ENCODE data around the gene FDXACB1. TPM values are rescaled to one million over a fixed set of nuclear protein-coding genes. Genes with fewer than 3 reads are reported as not detected.

FDXACB1 gene
- polyA plus RNA-seq, 1 experiment, result 2.1 TPM

DNA sequence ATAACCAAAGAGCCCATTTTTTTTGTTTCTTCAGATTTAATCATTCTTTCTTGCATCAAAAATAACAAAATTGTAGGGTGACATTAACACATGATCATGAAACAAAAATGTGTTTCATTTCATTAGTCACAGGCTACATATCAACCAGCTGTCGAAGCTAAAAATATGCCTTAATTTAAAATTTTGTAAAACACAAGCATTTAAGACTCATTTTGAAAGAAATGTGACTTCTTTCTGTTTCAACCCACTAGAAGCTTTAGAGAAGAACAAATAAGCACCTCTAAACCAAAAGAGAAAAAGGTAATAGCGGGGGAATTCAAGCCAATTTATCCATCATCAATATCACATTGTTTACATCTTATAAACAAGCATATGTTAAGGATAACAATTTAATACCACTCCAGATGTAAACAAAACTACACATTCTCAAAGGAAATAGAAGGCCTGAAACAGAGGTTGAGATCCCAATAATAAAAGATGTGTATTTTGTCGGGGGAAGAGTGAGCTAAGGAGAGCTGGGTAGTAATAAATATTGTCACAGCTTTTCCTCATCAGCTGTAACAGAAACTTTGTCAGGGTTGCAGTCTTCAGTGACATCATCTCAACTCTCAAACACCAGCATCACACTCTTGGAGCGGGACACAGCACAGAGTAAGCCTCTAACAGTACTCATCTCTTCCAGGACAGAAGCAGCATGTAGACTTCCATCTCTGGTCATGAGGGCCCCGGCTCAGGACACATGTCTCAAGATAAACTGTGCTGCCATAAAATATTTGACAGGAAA lies 49.6 kb downstream of the FDXACB1 start:
- H3K9me3 ChIP-seq (ENCODE audit: control insufficient read depth, insufficient read depth, low read length), result no peaks in the 10 kb centered on the region
- TF ChIP-seq, protein P1, sequence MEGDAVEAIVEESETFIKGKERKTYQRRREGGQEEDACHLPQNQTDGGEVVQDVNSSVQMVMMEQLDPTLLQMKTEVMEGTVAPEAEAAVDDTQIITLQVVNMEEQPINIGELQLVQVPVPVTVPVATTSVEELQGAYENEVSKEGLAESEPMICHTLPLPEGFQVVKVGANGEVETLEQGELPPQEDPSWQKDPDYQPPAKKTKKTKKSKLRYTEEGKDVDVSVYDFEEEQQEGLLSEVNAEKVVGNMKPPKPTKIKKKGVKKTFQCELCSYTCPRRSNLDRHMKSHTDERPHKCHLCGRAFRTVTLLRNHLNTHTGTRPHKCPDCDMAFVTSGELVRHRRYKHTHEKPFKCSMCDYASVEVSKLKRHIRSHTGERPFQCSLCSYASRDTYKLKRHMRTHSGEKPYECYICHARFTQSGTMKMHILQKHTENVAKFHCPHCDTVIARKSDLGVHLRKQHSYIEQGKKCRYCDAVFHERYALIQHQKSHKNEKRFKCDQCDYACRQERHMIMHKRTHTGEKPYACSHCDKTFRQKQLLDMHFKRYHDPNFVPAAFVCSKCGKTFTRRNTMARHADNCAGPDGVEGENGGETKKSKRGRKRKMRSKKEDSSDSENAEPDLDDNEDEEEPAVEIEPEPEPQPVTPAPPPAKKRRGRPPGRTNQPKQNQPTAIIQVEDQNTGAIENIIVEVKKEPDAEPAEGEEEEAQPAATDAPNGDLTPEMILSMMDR (IDR thresholded peaks at IDR 0.05; ENCODE audit: low read depth, low read length), result no peak
- CTCF ChIA-PET, result interaction anchor here (0.8 to 1.6 kb wide), 2 partner anchors 13 to 225 kb away, joined by 3 read pairs; no protein-coding TSS in a partner anchor
- H3K4me3 ChIP-seq (ENCODE audit: low read depth, low read length), result no peak overlapping the region
- no peak overlapping the region for H3K27ac ChIP-seq (ENCODE audit: low read depth, low read length)
- POLR2A ChIA-PET, result no interaction called here
- DNase-seq (ENCODE audit: low read depth, low spot score), result no peak
- H3K27me3 ChIP-seq (ENCODE audit: control insufficient read depth, insufficient read depth, low read length), result no peaks in the 10 kb centered on the region

DNA sequence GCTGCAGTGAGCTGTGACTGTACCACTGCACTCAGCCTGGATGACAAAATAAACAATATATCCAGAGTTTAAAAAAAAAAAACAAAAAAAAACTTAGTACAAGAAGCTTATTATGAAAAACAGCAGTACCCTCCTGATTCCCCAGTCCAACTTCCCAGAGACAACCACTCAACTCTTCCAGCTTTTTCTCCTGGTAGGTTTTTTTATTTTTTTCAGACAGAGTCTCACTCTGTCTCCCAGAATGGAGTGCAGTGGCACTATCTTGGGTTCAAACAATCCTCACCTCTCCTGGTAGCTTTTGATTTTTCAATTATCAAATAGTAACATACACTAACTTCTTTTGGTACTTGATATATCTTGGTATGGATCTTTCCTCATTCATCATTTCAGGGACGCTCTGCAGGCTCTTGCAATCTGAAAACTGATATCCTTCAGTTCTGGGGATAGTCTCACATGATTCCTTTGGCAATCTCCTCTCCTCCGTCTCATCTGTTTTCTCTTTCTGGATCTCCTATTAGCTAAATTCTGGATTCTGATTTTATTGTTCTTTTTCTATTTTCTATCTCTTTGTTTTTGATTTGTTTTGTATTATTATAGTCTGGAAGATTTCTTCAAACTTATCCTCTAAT lies 52.5 kb downstream of the FDXACB1 start:
- CTCF ChIA-PET, result interaction anchor here (0.6 to 1.3 kb wide), 2 partner anchors 50 to 70 kb away, joined by 3 to 5 read pairs; no protein-coding TSS in a partner anchor
- no peaks in the 10 kb centered on the region for H3K27me3 ChIP-seq (ENCODE audit: control insufficient read depth, insufficient read depth, low read length)

More for the DNA sequence above, 52.5 kb downstream of the FDXACB1 start:
- Histone ChIP-seq H3K9me3 (ENCODE audit: control insufficient read depth, insufficient read depth, low read length) (no peaks in the 10 kb centered on the region), H3K4me3 (ENCODE audit: low read depth, low read length) (no peak overlapping the region), H3K27ac (ENCODE audit: low read depth, low read length) (no peak overlapping the region)
- no peak for DNase-seq (ENCODE audit: low read depth, low spot score)
- TF ChIP-seq, protein P1 (IDR thresholded peaks at IDR 0.05; ENCODE audit: low read depth, low read length), result no peak
- POLR2A ChIA-PET, result interaction anchor here (1.1 kb wide), 1 partner anchor 60 kb away, joined by 3 read pairs; the partner anchor contains the start of gene PPP2R1B

Small RNA genes lying within 50 kb of the gene (small RNA-seq; reads per million reads assigned to genes)
- gene C11orf52 (ENCODE audit: insufficient read length, low read depth) (not detected), gene GNG5P3 (ENCODE audit: insufficient read length, low read depth) (not detected), gene RNA5SP351 (ENCODE audit: insufficient read length, low read depth) (not detected), gene RPL37AP8 (ENCODE audit: insufficient read length, low read depth) (not detected)

Other genes with a start within 250 kb of the FDXACB1 start
- 40.3 and 44.9 TPM in 2 replicates for gene PPP2R1B, start 112.8 kb downstream of the FDXACB1 start, polyA plus RNA-seq (2011; rRNA removed)
- 31.7 and 40.0 TPM in 2 replicates for gene ALG9, start 7.6 kb downstream of the FDXACB1 start, polyA plus RNA-seq (2011; rRNA removed)
- gene CFAP68, start 376 bp upstream of the FDXACB1 start, polyA plus RNA-seq (2011; rRNA removed), result 40.3 and 45.1 TPM in 2 replicates
- 6.1 and 6.3 TPM in 2 replicates for gene CRYAB, start 32.6 kb upstream of the FDXACB1 start, polyA plus RNA-seq (2011; rRNA removed)
- gene HSPB2, start 33.6 kb upstream of the FDXACB1 start, polyA plus RNA-seq (2011; rRNA removed), result 0.41 and 0.79 TPM in 2 replicates
- gene C11orf52, start 39.7 kb upstream of the FDXACB1 start, polyA plus RNA-seq (2011; rRNA removed), result 0.38 and 0.61 TPM in 2 replicates
- 10.5 and 11.5 TPM in 2 replicates for gene DIXDC1, start 58.2 kb upstream of the FDXACB1 start, polyA plus RNA-seq (2011; rRNA removed)
- gene DLAT, start 146.2 kb upstream of the FDXACB1 start, polyA plus RNA-seq (2011; rRNA removed), result 26.6 and 34.8 TPM in 2 replicates
- gene PIH1D2, start 194.9 kb upstream of the FDXACB1 start, polyA plus RNA-seq (2011; rRNA removed), result 1.5 TPM in 2 replicates
- gene NKAPD1, start 195.1 kb upstream of the FDXACB1 start, polyA plus RNA-seq (2011; rRNA removed), result 18.2 and 23.2 TPM in 2 replicates
- gene TIMM8B, start 207.6 kb upstream of the FDXACB1 start, polyA plus RNA-seq (2011; rRNA removed), result 106 and 143 TPM in 2 replicates
- gene SDHD, start 207.7 kb upstream of the FDXACB1 start, polyA plus RNA-seq (2011; rRNA removed), result 122 and 154 TPM in 2 replicates